IMR-90 (cell line): ENCODE results near the gene ZNF564. TPM values are rescaled to one million over a fixed set of nuclear protein-coding genes. Genes with fewer than 3 reads are reported as not detected.
"Not testable (repeated sequence)": the region's sequence is repeated elsewhere in the genome, so short reads cannot be mapped to it uniquely, and the experiment has no call there.

Experiments used
- ATAC-seq: fragments of 200-7000 bp; cut with Tn5 transposase; 2 replicates; pipeline ENCODE4 v1.9.1; 2020; ENCODE audit warnings: low read depth, mild to moderate bottlenecking, moderate library complexity
- BruUV-seq: library from RNA; stranded (reverse); fragments of 400-500 nt; replicated peaks from 2 replicates; lab custom pipeline; 2021; lab: Mats Ljungman, UMichigan
- CTCF ChIA-PET: fragments of 300-600 bp; formaldehyde crosslinking; extraction: SDS; loops from one replicate; lab custom pipeline; 2021; ENCODE audit warnings: antibody characterized with exemption; lab: Yijun Ruan, JAX
- POLR2A ChIA-PET: fragments of 300-600 bp; sonication (Branson Sonifier 250); formaldehyde crosslinking; loops from one replicate; lab custom pipeline; 2022; ENCODE audit warnings: antibody characterized with exemption; ENCODE audit not compliant: unreplicated experiment; lab: Charles Lee
- DNase-seq: peaks from one replicate; pipeline ENCODE4 v3.0.0; 2013
- H2AFZ ChIP-seq: replicated peaks from 2 replicates; pipeline ENCODE3; 2013; ENCODE audit warnings: low read length, mild to moderate bottlenecking; ENCODE audit not compliant: poor library complexity
- H2AK5ac ChIP-seq: 2 replicates; pipeline ENCODE4 v1.6.1; 2013; ENCODE audit warnings: low read depth, low read length, inconsistent platforms
- H2AK9ac ChIP-seq: replicated peaks from 2 replicates; pipeline ENCODE3; 2013; ENCODE audit warnings: mild to moderate bottlenecking, low read depth, low read length, moderate library complexity; ENCODE audit not compliant: poor library complexity
- H2BK120ac ChIP-seq: 2 replicates; pipeline ENCODE4 v1.6.1; 2013; ENCODE audit warnings: low read depth, low read length, inconsistent platforms
- H2BK15ac ChIP-seq: 3 replicates; pipeline ENCODE4 v1.6.1; 2013; ENCODE audit warnings: low read depth, low read length, inconsistent platforms
- H2BK20ac ChIP-seq: 2 replicates; pipeline ENCODE4 v1.6.1; 2013; ENCODE audit warnings: low read depth, mild to moderate bottlenecking, inconsistent platforms, low read length, moderate library complexity
- H2BK5ac ChIP-seq: 2 replicates; pipeline ENCODE4 v1.6.1; 2013; ENCODE audit warnings: mild to moderate bottlenecking, low read depth, low read length, inconsistent platforms; ENCODE audit not compliant: poor library complexity, severe bottlenecking
- H3K14ac ChIP-seq: replicated peaks from 2 replicates; pipeline ENCODE4 v1.6.1; 2013; ENCODE audit warnings: low read depth, low read length, inconsistent platforms
- H3K18ac ChIP-seq: 2 replicates; pipeline ENCODE4 v1.6.1; 2013; ENCODE audit warnings: low read depth, low read length, control low read depth
- H3K23ac ChIP-seq: 2 replicates; pipeline ENCODE4 v1.6.1; 2013; ENCODE audit warnings: low read depth, low read length, inconsistent platforms
- H3K27ac ChIP-seq: 2 replicates; pipeline ENCODE4 v1.5.1; 2013; ENCODE audit warnings: mild to moderate bottlenecking, control low read depth, low read length; ENCODE audit not compliant: insufficient read depth
- H3K27me3 ChIP-seq: 2 replicates; pipeline ENCODE4 v1.6.1; 2013; ENCODE audit warnings: low read length; ENCODE audit not compliant: control insufficient read depth, insufficient read depth
- H3K36me3 ChIP-seq: 2 replicates; pipeline ENCODE4 v1.6.1; 2013; ENCODE audit warnings: low read length, mixed read lengths; ENCODE audit not compliant: control insufficient read depth, insufficient read depth
- H3K4ac ChIP-seq: 2 replicates; pipeline ENCODE4 v1.6.1; 2013; ENCODE audit warnings: low read depth, low read length, inconsistent platforms
- H3K4me1 ChIP-seq: 2 replicates; pipeline ENCODE4 v1.6.1; 2013; ENCODE audit warnings: low read length, mixed read lengths; ENCODE audit not compliant: control insufficient read depth, insufficient read depth
- H3K4me2 ChIP-seq: 2 replicates; pipeline ENCODE4 v1.6.1; 2013; ENCODE audit warnings: low read depth, mild to moderate bottlenecking, control low read depth, low read length, moderate library complexity
- H3K4me3 ChIP-seq: 2 replicates; pipeline ENCODE4 v1.5.1; 2013; ENCODE audit warnings: low read depth, mild to moderate bottlenecking, control low read depth, low read length, moderate library complexity; ENCODE audit not compliant: insufficient read depth
- H3K56ac ChIP-seq: 2 replicates; pipeline ENCODE4 v1.6.1; 2013; ENCODE audit warnings: low read length, inconsistent platforms; ENCODE audit not compliant: insufficient read depth; ENCODE audit errors: extremely low read depth
- H3K79me1 ChIP-seq, 2 experiments: 2 replicates each; pipeline ENCODE4 v1.6.1; 2013; ENCODE audit warnings: low read length in 2 of 2, inconsistent platforms in 1 of 2, low read depth in 1 of 2
- H3K9ac ChIP-seq: 2 replicates; pipeline ENCODE4 v1.6.1; 2013; ENCODE audit warnings: low read depth, low read length, control low read depth
- H3K9me1 ChIP-seq: 2 replicates; pipeline ENCODE4 v1.6.1; 2013; ENCODE audit warnings: low read length, inconsistent platforms; ENCODE audit not compliant: insufficient read depth
- H3K9me3 ChIP-seq: 2 replicates; pipeline ENCODE4 v1.6.1; 2013; ENCODE audit warnings: low read length; ENCODE audit not compliant: control insufficient read depth, insufficient read depth
- H4K20me1 ChIP-seq: 2 replicates; pipeline ENCODE4 v1.6.1; 2013; ENCODE audit warnings: low read length, inconsistent platforms; ENCODE audit not compliant: insufficient read depth
- H4K5ac ChIP-seq: 2 replicates; pipeline ENCODE4 v1.6.1; 2013; ENCODE audit warnings: mild to moderate bottlenecking, low read depth, low read length, control low read depth
- H4K8ac ChIP-seq, 2 experiments: 2 replicates each; pipeline ENCODE4 v1.6.1; 2013; ENCODE audit warnings: low read depth in 2 of 2, low read length in 2 of 2, control low read depth in 1 of 2, inconsistent platforms in 1 of 2
- H4K91ac ChIP-seq: 2 replicates; pipeline ENCODE4 v1.6.1; 2013; ENCODE audit warnings: low read depth, low read length, inconsistent platforms; ENCODE audit not compliant: insufficient read depth
- CEBPB ChIP-seq: IDR thresholded peaks from 2 replicates; pipeline ENCODE4 v1.6.1; 2012; ENCODE audit warnings: low read depth, low read length, improper control_type of control experiment
- ELK1 ChIP-seq: fragments of 150-350 bp; IDR thresholded peaks from 2 replicates; pipeline ENCODE4 v1.6.1; 2016; ENCODE audit warnings: low read depth, mild to moderate bottlenecking, low read length, moderate library complexity, borderline replicate concordance
- MAFK ChIP-seq: IDR thresholded peaks from 2 replicates; pipeline ENCODE4 v1.6.1; 2012; ENCODE audit warnings: low read depth, low read length, improper control_type of control experiment
- WGBS, 2 experiments: methylation state at CpG; one replicate each; pipeline versions ENCODE4 v1.1.5 to v1.1.7; 2013; ENCODE audit warnings: missing lambda C conversion rate in 2 of 2; ENCODE audit not compliant: insufficient read length in 1 of 2; ENCODE audit errors: extremely low coverage in 2 of 2; 5-methylcytosine and 5-hydroxymethylcytosine counted together
- dilution Hi-C: fragments of 300-500 bp; cut with HindIII; formaldehyde crosslinking; loops from one replicate; pipeline ENCODE4 v1.14.3; 2018; ENCODE audit warnings: low sequenced_read_pairs; ENCODE audit not compliant: unreplicated experiment
- in situ Hi-C: fragments of 300-500 bp; cut with MboI; formaldehyde crosslinking; loops from 3 replicates; pipeline ENCODE4 v1.14.3; 2019; ENCODE audit warnings: low sequenced_read_pairs, inconsistent platforms, mixed read lengths
- intact Hi-C: fragments of 100-400 bp; cut with micrococcal nuclease; formaldehyde crosslinking; loops from 2 replicates; pipeline ENCODE4 v1.10.0; 2022
- polyA plus RNA-seq, 3 experiments: library from polyadenylated mRNA; depleted of rRNA; stranded (reverse); fragments of >200 nt; gene quantifications; 2 replicates each; pipeline ENCODE4 v1.2.3, GENCODE V29; 2012; ENCODE audit warnings: low replicate concordance in 1 of 3
- total RNA-seq: library from RNA; depleted of rRNA; stranded (reverse); fragments of >200 nt; gene quantifications from 2 replicates; pipeline ENCODE4 v1.2.3, GENCODE V29; 2012

The ZNF564 gene
- total and polyA plus RNA-seq, 2 of the 4 experiments (the other 2 are of a cell fraction) = 1.5 to 6.3 TPM

DNA sequence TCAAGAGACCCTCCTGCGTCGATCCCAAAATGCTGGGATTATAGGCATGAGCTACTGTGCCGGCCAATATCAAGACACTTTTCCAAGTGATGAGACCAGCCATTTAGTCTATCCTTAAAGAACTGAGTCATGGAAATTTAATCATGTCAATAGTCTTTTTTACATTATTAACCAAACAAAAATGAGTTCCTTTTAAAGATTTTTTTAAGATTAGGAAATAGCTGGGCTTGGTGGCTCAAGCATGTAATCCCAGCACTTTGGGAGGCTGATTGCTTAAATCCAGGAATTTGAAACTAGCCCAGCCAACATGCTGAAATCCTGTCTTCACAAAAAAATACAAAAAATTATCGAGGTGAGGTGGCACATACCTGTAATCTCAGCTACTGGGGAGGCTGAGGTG is 16.7 kb upstream of the ZNF564 start:
- Histone ChIP-seq H3K9me3 (no peaks in the 10 kb centered on the region), H3K9me1 (no peaks in the 10 kb centered on the region), H3K9ac (no peak overlapping the region), H3K4me3 (no peak overlapping the region), H3K4me1 (no peaks in the 10 kb centered on the region), H3K18ac (no peak overlapping the region), H3K56ac (no peak overlapping the region), H3K4ac (no peak overlapping the region), H2AFZ (no peak overlapping the region), H2BK20ac (no peak overlapping the region), H3K36me3 (no peaks in the 10 kb centered on the region), H3K23ac (no peak overlapping the region), H3K27me3 (no peaks in the 10 kb centered on the region; the same call in 1 of the 2 replicates), H4K91ac (no peak overlapping the region), H3K27ac (no peak overlapping the region), H3K14ac (no peak overlapping the region), H4K8ac (no peak overlapping the region), H3K4me2 (no peak overlapping the region), H4K20me1 (no peaks in the 10 kb centered on the region), H3K79me1 (no peaks in the 10 kb centered on the region), H2AK9ac (no peak overlapping the region), H4K5ac (no peak overlapping the region), H2BK5ac (no peak overlapping the region), H2BK15ac (no peak overlapping the region), H2AK5ac (no peak overlapping the region), H2BK120ac (no peak overlapping the region)
- in situ Hi-C loops (loop anchor here (5.0 kb wide), 1 partner anchor 104 kb away; no protein-coding TSS in a partner anchor), dilution Hi-C loops (no loop called here), intact Hi-C loops (no loop called here)
- ChIA-PET POLR2A (no interaction called here), CTCF (no interaction called here)
- DNase-seq (peak; percentile 16), ATAC-seq (no peak)
- TF ChIP-seq MAFK (no peak), ELK1 (no peak), CEBPB (0 out of 2 replicates have a peak, but pooled peaks have one; percentile 39)
- WGBS, 2 experiments = 100% methylated on average over 2 of the region's 4 CpGs; no CpG with 5 or more reads in 1 of the 2 experiments
- no TSS peak for BruUV-seq

GRCh38 chr19:12566380-12566779 is 15.1 kb upstream of the ZNF564 start:
- ATAC-seq, H4K5ac ChIP-seq, H3K56ac ChIP-seq, H3K9me3 ChIP-seq, H3K9ac ChIP-seq, H2AK9ac ChIP-seq, H3K9me1 ChIP-seq, H2AFZ ChIP-seq, BruUV-seq, H2BK15ac ChIP-seq, H3K4me3 ChIP-seq, H4K20me1 ChIP-seq, H2BK20ac ChIP-seq, H4K91ac ChIP-seq, dilution Hi-C loops, CTCF ChIA-PET, DNase-seq, POLR2A ChIA-PET, H3K14ac ChIP-seq, H3K27ac ChIP-seq, H4K8ac ChIP-seq, H2BK120ac ChIP-seq, H3K4me1 ChIP-seq, H3K4me2 ChIP-seq, H3K18ac ChIP-seq, H3K79me1 ChIP-seq, H3K23ac ChIP-seq, H2BK5ac ChIP-seq, H2AK5ac ChIP-seq, intact Hi-C loops, H3K36me3 ChIP-seq, H3K4ac ChIP-seq, H3K27me3 ChIP-seq: not testable (repeated sequence)
- WGBS, 2 experiments = no CpG with 5 or more reads among the region's 5 CpGs
- in situ Hi-C loops = loop anchor here (5.0 kb wide), 1 partner anchor 106 kb away; no protein-coding TSS in a partner anchor
